22Rv1 (cell line): ENCODE data around the gene ERC1.

Experiments
- CTCF ChIP-seq: fragments of 450-650 bp; IDR thresholded peaks from 2 replicates; pipeline ENCODE4 v1.5.1; 2017; ENCODE audit warnings: mild to moderate bottlenecking
- ZFX ChIP-seq: fragments of 450-650 bp; IDR thresholded peaks from 2 replicates; pipeline ENCODE4 v1.6.1; 2017; ENCODE audit warnings: antibody characterized with exemption, borderline replicate concordance

GRCh38 chr12:1171657-1172408 lies 180.8 kb downstream of the ERC1 start:
- TF ChIP-seq ZFX (no peak), CTCF (no peak)
